NCI-H82 (cell line): ENCODE data around the gene IMMP2L.
"Not testable (repeated sequence)": the region's sequence is repeated elsewhere in the genome, so short reads cannot be mapped to it uniquely, and the experiment has no call there.

Experiments used
- DNase-seq: peaks from one replicate; lab custom pipeline; 2025; lab: John Stamatoyannopoulos, UW

The IMMP2L gene

DNA sequence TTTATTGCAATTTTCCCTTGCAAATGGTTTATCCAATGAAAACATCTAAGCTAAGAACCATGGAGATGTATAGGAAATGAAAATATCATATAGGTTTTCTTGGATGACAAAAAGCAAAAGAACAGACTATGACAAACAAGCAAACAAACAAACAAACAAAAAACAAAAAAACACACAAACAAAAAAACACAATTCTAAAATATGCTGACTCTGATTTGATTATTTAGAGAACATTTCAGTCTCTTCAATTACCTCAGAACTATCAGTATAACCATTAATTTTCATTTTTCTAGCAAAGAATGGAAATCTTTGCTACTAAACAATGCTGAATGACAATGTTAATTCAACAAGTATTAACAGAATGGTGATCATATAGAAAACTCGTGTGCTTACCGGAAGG lies 840.9 kb downstream of the IMMP2L start:
- no peak for DNase-seq

- DNase-seq: no peak
Observed at GRCh38 chr7:110720626-110721025, 841.7 kb downstream of the IMMP2L start.

GRCh38 chr7:110719741-110720140 lies 842.6 kb downstream of the IMMP2L start:
- no peak for DNase-seq

DNA sequence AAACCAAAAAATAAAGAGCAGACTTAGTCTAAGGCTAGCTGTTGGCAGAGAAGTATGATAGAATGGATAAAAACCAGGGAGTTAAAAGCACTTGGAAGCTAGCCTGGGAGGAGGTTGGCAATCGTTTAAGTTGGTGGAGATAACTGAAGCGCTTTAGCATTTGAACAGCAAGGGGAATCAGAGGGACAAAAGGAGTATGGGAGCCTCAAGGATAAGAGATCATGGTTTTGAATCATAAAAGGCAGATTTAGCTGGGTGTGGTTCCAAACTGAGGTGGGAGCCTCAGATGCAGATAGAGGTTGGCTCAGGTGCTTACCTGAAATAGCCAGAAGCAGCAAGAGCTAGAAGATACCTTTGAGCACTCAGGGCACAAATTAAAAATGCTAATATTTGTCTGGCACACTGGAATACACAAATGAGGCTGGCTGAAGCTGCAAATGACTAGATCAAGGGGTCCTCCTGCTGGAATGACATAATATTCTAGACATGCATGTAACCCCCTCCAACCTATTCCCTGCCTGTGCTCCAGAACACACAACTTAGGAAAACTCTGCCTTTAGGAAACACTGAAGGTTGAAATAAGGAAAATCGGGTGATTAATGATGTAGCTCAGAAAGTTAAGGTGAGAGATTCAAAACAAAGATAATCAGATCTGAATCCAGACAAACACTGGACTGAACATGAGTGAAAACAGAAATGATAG lies 843.6 kb downstream of the IMMP2L start:
- DNase-seq: peak; percentile 2

DNA sequence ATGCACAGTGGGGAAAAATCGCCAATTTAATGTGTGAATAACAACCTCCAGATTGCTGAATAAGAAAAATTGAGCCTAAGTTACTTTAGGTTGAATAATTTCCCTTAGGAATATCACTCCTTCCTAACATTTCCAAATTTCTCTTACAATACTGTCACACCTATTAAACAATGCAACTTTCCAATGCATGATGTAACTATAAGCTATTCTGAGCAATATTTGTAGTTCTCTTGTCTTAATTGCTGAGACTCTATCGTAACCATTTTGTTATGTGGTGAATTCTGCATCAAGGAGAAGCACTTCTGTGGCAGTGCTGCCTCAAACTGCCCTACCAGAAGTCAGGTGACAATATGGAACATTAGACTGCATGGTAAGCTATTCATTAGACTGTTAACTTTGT lies 858.1 kb downstream of the IMMP2L start:
- no peak for DNase-seq

- no peak for DNase-seq
Observed at GRCh38 chr7:110698576-110698975, 863.7 kb downstream of the IMMP2L start.

GRCh38 chr7:110693344-110693743 lies 868.9 kb downstream of the IMMP2L start:
- DNase-seq: no peak

GRCh38 chr7:110688908-110689307 lies 873.4 kb downstream of the IMMP2L start:
- no peak for DNase-seq

DNA sequence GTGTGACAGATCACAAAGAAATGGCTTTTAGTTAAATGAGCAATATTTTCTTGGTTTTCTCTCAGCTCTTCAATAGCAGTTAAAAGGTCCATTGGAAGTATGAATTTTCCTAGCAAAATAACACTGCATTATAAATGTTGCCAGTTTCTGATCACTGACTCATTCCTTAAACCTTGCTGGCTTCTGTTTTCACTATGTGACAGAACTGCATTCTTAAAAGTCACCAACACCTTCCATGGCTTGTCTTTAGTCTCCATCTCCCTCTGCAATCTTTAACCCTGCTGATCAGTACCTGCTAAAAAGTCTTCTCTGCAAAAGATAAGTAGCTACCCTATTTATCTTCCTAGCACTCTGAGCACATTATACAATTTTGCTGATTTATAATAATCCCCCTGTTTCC lies 876.4 kb downstream of the IMMP2L start:
- no peak for DNase-seq

- DNase-seq: no peak
Observed at GRCh38 chr7:110681941-110682340, 880.4 kb downstream of the IMMP2L start.

GRCh38 chr7:110677405-110677804 lies 884.9 kb downstream of the IMMP2L start:
- peak; percentile 1 for DNase-seq

DNA sequence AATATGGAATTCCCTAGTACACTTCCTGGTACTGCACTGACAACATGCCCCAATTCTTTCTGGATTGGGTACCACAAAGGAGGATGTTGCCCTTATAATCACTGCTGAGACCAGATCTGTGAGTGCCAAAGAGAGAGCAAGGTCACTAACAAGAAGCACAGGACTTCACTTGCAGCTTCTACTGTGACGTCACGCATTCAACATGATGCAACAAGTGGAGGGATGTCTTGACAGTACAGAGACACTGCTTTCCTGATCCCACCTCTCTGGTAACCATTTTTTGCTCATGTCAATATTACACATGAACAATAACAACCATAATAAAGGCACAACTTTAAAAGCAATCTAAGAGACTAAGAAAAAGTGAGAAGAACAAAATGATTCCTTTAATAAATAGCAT lies 885.5 kb downstream of the IMMP2L start:
- DNase-seq: no peak

DNA sequence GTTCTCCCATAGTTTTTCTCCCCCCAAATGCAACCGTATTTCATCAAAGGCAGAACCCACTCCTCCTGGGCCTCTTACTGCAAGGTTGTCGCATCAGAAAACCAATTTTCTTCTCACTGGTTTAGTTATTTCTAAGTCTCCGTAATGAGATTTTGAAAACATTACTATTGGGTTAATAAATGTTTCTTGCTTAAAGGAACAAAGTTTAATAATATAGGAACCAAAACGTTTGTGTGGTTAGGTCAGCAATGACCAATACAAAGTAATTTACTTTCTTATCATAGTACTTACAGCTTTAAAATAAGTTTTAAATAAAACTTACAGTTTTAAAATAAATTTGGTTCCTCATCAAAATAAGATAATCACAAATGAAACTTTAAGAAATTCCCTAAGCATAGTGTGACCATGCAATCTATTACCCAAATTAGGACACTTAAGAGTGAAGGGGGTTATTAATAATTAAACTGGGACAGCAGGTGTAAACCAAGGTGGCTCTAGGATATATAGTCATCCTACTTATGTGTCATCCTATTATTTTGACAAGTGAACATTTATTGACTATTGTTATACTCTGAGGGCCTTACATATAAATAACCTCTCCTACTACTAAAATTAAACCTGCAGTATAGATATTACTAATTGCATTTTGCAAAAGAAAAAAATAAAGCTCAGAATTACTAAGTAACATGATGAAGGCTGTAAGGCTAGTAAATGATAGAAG lies 886.7 kb downstream of the IMMP2L start:
- no peak for DNase-seq

DNA sequence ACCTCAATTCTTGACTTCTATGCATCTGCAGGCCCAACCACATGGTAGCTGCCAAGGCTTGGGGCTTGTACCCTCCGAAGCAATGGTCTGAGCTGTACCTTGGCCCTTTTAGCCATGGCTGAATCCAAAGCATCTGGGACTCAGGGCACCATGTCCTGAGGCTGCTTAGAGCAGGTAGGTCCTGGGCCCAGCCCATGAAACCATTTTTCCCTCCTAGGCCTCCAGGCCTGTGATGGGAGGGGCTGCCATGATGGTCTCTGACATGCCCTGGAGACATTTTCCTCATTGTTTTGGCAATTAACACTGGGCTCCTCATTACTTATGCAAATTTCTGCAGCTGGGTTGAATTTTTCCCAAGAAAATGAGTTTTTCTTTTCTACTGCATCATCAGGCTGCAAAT lies 889.1 kb downstream of the IMMP2L start:
- DNase-seq: no peak

DNA sequence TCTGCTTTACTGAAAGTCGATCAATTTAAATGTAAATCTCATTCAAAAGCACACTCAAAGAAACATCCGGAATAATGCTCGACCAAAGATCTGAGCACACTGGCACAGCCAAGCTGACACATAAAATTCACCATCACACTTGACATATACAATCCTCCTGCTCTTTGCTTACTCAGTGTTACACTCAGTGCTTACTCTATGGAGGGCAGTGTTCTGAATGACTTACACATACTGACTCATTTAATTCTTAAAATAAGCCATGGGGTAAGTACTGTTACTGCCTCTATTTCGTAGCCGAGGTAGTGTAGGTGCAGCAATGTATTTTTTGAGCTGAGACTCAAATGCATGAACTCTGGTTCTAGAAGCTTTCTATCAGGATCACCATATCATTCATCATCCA lies 892.9 kb downstream of the IMMP2L start:
- DNase-seq: no peak

DNA sequence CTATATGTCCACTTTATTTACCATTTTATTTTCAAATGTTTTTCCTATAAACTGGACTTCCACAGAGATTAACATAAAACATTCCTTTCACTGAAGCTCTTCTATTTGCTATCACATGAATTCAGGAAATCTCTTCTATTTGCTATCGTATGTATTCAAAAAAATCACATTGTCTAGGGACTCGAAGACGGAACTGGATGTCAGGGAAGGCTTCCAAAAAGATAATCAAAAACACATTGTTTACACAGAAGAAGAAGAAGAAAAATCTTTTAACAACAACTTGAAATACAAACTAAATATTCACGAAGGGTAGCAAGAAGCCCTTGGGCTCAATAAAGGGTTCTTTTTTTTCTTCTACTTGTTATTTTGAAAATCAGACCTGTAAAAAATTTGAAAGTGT lies 897.5 kb downstream of the IMMP2L start:
- DNase-seq: no peak

DNA sequence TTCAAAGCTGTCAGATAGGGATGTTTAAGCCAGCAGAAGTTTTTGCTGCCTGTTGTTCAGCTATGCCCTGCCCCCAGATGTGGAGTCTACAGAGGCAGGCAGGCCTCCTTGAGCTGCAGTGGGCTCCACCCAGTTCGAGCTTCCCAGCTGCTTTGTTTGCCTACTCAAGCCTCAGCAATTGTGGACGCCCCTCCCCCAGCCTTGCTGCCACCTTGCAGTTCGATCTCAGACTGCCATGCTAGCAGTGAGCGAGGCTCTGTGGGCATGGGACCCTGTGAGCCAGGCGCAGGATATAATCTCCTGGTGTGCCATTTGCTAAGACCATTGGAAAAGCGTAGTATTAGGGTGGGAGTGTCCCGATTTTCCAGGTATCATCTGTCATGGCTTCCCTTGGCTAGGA lies 901.7 kb downstream of the IMMP2L start:
- not testable (repeated sequence) for DNase-seq

- peak; percentile 21 for DNase-seq
Observed at GRCh38 chr7:110650328-110650727, 912.0 kb downstream of the IMMP2L start.

DNA sequence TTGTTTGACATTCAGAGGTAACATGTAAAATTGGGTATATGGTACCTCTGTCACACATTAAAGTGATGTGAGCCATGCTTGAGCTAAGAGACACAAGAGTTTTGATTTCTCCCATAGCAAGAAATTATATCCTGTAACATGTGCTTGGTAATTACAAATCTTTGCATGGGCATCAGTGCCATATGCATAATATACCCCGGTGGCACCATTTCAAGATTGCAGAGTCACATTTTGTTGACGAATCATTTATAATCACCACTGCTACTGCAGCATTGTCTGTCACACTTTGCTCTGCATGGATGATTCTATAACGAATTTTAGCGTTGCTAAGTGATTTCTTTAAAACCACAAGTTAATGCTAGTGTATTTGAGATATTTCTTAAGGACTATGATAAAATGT lies 915.0 kb downstream of the IMMP2L start:
- DNase-seq: no peak

- DNase-seq: peak; percentile 55
Observed at GRCh38 chr7:110646804-110647203, 915.5 kb downstream of the IMMP2L start.

- DNase-seq: no peak
Observed at GRCh38 chr7:110645616-110646015, 916.7 kb downstream of the IMMP2L start.

DNA sequence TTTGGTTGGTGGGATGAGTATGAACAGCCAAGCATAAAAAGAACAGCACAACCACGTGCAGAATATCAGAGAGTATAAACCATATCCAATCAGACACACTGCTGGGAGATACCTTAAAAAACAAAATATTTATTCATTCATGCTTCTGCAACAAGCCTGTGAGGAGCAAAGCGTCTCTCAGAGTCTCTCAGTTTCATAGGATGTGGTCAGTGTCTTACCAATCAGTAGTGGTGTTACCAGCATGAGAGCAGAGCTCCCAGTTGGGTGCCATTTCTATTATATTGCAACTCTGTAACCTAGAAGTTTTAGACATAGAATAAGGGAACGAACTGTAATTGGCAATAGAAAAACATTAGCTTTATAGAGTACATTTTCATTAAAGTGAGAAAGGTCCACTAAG lies 917.2 kb downstream of the IMMP2L start:
- DNase-seq: no peak

DNA sequence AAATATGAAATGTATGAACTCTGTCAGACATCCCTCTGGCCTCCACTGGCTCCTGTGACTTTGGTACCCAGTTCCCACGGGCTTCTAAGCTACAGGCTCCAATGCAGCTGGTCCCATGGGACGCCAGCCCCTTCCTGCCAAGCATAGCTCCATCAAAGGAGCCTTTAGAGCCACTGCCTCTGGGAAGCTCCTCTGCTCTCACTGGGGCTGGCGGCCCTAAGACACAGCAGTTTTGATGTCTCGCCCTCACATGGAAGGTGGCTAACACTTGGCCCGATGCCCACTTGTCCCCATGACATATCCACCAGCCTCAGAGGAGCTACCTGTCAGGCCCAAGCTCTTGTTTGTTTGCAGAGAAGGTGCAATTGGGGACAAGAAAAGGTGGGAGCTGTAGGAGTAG lies 925.0 kb downstream of the IMMP2L start:
- DNase-seq: no peak

GRCh38 chr7:110633313-110633712 lies 929.0 kb downstream of the IMMP2L start:
- DNase-seq: no peak
